ENCODE measurements around the gene CDC14B.
"Not testable (repeated sequence)": the region's sequence is repeated elsewhere in the genome, so short reads cannot be mapped to it uniquely, and the experiment has no call there.

Gene CDC14B

DNA sequence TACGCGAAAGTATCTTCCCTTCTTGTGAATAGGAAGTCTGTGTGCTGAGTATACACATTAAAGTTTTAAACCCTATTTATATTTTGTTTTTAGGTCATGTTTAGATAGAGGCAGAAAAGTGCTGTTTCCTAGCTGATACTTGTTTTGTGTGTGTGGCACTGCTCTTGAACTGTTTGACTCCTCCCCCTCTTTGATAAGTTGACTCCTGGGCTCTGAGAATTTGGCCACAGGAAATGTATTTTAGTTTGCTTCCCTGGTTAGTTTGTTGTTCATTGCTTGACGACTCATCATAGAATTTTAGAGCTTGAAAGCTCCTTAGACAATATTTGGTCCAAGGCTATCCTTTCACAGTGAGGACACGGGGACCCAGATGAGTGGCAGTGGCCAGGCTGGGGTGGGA, 2.0 kb upstream of the CDC14B start:
- DNase-seq (ENCODE audit: low read depth): no peak

DNA sequence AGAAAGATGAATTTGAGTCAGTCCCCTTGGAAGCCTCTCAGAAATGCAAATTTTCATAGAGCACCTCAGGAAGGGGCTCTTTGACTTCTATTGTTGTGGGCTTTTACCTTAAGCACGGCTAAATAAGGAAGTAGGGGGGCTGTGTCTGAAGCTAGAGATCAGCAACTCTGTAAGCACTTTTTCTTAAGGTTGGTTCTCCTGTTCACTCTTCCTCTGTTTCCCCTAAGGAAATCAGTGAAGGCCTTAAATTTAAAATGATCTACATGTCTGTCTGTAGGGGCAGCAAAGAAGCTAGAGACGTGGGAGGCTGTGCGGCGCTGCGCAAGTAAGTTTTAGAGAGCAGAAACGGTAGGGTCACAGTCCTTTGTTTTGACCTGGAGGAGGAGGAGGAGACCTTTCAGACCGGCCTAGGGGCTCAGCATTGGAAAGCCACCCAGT, 1.2 kb upstream of the CDC14B start:
- DNase-seq (ENCODE audit: low read depth): no peak

DNA sequence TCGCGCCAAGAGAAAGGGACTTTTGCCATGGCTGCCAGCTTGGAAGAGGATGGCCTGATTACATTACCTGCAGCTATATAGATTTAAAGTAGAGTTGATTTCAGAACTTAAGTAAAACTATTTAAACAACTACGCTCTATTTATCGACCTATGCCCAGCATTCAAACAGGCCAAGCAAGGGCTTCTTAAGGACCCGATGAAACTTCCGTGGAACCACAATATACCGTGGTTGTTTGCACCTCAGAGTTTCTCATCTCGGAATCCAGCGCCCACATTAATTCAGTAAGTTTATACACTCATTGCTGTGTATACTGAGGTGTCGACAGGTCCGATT, 505 bp upstream of the CDC14B start:
- no peak for DNase-seq (ENCODE audit: low read depth)

DNA sequence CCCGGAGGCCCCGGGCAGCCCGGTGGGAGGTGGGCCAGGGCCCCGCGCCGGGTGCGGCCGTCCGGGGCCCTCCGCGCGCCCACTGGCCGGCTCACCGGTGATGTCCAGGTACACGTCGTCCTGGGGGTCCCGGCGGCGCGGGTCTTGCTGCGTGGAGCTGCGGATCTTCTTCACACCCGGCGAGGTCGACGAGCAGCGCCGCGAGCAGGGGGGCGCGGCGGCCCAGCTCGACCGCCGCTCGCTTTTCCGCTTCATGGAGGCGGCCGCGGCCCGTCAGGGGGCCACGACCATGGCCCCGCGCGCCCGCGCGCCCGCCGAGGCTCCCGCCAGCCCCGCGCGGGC, 548 bp downstream of the CDC14B start:
- no peak for DNase-seq (ENCODE audit: low read depth)

DNA sequence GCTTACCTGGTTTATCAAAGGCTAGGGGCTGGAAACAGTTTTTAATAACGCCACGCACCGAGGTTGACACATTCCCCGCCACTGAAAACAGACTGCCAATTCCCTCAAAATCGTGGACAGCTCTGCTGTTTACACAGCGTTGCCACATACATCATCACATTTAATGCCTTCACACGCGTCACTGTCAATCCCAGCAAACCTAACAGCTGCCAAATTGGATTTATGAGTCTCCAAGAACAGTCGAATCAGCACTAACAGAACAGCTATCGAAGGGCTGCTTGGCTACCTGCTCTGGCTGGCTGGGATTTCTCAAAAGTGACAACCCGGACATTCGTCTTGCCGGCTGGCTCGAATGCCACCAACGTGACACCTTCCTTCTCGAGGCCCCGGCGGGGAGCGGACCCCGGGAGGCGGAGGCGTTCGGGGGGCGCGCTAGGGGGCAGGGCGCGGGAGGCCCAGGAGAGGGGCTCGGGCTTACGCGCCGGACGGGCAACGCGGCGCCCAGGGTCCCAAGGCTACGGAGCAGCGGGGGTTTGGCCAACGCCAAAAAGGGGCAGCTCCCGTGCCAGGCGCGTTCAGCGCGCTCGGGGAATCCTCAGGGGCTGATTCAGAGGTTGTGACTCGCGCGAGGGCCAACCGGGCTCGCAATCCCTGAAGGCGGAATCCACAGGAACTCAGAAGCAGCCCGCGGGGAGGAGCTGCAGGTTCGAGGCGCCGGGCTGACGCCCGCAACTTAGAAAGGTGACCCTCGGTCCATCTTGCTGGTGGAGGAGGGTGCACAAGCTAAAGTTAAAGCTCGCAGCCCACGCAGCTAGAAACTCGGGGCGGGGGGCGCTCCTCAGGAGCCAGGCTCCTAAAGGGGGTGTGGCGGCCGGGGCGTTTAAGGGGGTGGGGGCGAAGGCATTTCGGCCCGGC, 1.2 kb downstream of the CDC14B start:
- peak; percentile 2 for DNase-seq (ENCODE audit: low read depth)

DNA sequence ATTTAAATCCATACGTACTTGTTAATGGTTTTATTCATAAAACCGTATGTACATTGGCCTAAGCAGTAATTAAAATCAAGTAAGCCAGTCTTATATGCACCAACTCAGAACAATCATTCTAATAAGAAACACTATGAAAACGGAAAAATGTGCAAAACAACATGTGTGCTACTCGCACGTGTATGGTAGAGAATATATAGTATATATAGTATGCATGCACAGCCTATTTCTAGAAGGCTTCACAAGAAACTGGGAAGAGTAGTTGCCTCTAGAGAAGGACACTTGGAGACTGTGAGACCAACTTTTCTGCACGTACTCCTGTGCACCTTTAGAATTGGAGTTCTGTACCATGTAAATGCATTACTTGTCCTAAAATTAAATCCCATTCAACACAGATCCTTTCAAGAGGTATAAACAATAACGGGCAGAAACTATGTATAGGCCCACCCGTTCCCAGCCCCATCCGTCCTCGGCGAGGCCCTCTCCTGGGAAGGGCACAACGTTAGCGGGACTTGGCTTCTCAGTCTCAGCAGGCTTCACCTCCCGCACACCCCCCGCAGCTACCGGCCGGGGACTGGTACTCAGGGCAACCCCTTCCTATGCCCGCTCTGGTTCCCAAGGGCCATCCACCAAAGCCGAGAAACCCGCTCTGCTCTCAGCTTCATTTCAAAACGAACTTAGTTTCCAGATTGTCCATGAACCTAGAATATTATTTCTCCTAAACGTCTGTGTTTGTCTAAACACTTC, 2.0 kb downstream of the CDC14B start:
- DNase-seq (ENCODE audit: low read depth): no peak

DNA sequence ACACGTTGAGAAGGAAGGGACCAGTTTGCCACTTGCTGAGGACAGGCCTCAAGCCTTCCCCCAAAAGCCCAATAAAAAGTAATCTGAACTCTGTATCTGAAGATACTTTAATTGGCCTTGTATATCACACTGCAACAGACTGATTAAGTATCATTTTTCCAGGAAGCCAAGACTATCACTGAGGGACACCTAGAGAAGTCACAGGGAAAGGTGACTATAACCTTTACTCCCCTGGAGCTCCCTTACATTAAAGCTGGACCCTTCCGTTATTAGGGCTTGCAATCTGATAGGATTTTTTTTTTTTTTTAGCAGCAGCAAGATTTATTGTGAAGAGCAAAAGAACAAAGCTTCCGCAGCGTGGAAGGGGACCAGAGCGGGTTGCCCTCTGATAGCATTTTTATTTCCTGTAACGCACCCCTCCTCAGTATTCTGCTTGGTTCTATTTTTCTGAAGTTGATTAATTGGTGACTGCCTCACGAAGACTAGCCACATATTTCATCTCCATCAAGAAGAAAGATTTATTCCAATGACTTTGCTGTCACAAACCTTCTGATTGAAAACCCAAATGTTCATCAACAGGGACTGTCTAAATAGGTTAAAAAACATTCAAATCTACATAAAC, 2.7 kb downstream of the CDC14B start:
- no peak for DNase-seq (ENCODE audit: low read depth)

DNA sequence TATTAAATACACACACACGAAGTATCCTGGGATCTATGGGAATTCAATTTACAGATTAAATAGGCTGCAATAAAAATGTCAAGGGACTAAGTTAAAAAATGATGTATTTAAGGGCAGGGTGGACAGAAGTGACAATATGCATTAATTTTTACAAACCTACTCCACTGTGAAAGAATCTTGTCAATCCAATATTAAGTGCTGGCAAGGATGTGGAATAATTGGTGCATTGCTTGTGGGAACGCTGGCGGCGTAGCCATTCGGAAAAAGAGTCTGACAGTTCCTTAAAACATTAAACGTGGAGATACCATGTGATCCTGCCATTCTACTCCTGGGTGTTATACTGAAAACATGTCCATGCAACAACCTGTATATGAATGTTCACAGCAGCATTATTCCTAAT, 4.2 kb downstream of the CDC14B start:
- no peak for DNase-seq (ENCODE audit: low read depth)

DNA sequence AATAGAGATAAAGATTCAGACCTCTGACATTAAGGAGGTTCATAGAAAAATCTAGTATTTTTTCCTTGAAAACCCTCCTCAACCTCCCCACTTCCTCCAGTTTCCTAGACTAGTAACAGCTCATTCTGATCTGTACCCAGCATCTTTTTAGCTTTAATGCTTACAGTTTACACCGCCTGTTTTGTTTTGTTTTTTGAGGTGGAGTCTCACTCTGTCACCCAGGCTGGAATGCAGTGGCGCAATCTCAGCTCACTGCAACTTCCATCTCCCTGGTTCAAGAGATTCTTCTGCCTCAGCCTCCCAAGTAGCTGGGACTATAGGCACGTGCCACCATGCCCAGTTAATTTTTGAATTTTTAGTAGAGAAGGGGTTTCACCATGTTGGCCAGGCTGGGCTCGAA, 5.0 kb downstream of the CDC14B start:
- DNase-seq (ENCODE audit: low read depth): not testable (repeated sequence)

DNA sequence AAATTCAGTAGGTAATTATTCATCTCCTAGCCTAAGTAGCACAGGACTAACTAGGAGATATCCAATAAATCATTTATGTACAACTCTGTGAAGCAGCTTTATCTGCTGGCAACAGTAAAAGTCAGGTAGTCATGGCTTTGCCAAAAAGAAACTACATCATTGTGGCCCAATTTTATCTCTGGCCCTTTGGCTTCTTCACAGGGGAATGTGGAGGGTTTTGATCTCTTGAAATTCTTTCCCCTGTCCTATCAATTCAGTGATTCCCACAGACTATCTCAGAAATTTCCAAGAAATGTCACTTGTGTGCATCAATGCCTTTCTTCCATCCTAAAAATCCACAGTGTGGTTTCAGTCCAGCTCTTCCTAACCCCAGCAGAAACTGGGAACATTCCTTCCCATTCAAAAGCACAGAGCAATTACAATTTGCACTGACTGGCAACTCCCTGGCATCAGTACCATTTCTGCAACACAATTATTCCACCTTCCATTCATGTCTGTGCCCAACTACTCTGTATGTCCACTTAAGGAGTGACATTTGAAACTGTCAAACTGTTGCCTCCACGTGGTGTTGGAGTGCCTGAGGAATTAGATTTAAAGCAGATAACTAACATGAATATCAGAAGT, 6.6 kb downstream of the CDC14B start:
- DNase-seq (ENCODE audit: low read depth): no peak

DNA sequence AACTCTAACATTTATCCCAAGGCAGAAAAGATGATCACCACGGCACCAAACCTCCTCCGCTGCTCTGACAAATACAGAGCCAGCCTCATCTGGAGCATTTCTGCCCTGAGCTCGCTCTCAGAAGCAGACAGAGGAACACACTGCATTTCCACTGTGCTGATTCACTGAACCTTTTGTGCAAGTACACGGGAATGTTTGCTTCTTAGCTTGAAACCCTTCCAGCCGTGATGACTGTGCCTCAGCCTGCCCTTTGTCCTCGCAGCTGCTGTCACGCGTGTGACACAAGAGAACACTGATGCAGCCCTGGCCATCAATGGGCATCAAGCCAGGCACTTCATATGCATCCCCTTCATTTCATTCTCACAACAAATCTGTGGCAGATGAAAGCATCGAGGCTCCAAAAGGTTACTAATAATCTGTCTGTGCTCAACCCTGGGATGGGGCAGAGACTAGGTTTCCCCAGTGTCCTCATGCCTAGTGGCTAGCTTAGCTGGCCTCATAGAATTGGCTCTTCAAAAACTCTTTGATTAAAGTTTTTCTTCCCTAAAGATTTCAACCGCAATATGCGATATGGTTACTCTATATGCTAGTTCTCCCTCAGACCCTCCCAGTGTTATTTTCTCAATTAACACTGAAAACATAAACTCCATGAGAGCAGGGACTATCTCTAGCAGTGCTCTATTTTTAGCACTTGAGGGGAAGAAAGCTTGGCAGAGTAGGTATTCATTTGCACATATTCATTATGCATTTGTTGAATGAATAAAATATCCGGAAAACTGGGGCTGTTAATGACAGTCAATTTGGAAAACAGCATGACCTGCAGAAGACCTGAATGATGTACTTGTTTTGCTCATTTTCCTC, 7.3 kb downstream of the CDC14B start:
- DNase-seq (ENCODE audit: low read depth): no peak

DNA sequence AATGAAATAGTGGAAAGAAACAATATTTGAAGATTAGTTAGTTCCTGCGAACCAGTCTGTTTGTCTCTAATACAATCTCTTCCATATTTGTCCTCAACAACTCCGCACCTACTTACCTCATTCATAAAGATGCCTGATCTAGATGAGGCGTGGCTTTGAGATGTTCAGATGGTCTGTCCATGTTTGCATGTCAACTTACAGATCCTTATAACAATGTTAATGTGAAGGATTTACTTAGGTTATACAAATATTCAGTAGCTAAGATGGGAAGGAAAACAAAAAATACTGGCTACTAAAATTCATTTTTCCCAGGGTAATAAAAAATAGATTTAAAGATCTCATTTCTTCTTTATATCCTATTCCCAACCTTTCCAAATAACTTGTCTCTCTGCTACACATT, 8.3 kb downstream of the CDC14B start:
- DNase-seq (ENCODE audit: low read depth): no peak

DNA sequence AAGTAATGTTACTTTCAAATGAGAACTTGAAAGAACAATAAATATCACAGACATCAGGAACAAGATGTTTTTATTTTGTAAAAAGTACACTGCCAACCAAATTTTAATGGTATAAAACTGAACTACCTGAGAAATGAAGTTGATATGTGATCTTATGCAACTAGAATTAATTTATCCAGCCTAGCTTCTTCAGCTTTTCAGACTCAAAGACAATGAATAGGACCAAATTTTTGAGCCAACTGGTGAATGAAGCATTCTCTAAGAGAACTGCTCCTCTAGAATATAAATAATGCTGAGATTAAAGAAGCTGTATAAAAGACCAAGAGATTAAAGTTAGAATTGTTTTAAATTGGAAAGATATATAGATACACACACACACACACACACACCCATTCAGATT, 9.9 kb downstream of the CDC14B start:
- no peak for DNase-seq (ENCODE audit: low read depth)

DNA sequence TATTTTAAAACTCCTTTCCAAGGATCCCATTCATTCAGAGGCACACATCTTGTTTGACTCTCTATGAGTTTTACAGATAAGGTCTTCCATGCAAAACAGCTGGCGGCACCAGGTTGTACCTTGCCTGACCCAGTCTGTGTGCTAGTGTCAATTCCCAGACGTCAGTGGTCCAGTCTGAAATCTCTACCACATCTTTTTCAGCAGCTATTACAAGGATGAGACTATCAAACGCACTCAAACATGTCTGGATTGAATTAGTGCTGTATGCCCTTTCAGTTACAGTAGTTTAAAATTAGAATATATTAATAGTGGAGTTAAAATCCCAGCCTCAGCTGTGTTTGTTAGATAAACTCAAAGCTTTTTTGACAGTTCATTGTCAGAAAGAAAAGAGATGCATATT, 11.7 kb downstream of the CDC14B start:
- no peak for DNase-seq (ENCODE audit: low read depth)

DNA sequence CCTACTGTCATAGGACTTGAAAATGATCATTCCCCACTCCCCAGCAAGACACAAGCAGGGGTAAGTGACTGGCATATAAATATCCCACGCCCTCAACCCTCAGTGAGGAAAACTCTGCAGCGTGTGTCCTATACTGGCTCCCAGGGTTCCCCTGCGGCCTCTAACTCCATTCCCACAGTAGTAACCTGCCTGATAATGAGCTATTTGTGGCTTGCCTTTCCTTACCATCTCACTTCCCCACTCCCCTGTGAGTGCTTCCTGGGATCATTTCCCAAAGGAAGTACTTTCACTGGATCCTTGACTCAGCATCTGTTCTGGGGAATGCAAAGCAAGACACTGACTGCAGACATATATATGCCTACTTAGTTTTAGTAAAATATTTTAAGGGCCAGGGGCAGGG, 14.3 kb downstream of the CDC14B start:
- no peak for DNase-seq (ENCODE audit: low read depth)

DNA sequence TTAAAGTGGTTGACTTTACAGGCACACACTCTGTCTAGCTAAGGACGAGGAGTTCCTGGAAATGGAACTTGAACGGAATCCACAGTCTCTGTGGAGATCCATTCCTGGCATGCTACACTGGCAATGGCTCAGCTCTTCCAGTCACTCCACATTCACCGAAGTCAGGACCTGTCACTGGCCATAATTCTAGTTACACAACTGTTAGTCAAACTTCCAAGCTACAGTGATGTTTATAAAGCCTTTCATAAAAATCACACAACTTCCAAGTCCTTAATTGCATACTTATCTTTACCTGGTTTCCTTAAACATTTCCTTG, 15.7 kb downstream of the CDC14B start:
- DNase-seq (ENCODE audit: low read depth): no peak

DNA sequence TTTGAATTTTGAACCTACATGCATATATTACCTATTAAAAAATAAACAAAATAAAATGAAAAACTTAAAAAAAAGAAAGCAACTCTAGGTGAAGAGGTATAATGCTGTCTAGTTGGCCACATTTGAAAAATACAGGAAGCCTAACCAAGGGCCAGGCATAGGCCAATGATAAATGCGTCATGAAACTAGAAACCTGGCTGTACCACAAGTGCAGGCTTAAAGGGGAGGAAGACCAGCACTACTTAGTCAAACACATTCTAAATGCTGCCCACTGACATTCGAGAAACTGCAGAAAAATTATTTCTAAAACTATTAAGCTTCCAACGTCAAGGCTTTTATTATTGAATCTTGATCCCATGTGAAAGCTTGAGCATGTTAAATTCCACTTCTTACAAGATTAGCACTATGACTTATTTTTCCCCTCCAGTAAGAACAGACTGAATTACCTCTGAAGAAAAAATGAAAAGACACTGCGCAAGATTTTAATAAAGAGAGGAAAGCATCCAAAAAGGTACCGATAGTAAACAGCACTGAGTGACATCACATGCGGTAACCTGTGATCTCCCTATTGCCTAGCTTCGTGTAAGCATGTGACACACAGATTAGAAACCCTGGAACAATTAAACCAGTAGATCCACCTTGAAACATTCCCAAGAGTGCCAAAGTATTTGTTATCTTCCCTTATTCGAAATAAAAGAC, 16.2 kb downstream of the CDC14B start:
- no peak for DNase-seq (ENCODE audit: low read depth)

DNA sequence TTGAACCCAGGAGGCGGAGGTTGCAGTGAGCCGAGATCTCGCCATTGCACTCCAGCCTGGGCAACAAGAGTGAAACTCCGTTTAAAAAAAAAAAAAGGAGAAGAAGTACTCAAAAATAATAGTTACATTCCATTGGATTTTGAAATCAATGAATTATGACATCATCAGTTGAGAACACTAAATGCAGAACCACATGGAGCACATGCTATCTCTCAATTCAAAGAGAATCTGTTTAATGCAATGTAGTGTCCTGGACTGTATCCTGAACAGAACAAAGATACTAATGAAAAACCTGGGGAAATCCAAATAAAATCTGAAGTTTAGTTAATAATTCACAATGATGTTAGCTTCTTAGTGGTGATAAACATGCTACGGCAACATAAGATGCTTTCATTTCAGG, 20.3 kb downstream of the CDC14B start:
- DNase-seq (ENCODE audit: low read depth): no peak

DNA sequence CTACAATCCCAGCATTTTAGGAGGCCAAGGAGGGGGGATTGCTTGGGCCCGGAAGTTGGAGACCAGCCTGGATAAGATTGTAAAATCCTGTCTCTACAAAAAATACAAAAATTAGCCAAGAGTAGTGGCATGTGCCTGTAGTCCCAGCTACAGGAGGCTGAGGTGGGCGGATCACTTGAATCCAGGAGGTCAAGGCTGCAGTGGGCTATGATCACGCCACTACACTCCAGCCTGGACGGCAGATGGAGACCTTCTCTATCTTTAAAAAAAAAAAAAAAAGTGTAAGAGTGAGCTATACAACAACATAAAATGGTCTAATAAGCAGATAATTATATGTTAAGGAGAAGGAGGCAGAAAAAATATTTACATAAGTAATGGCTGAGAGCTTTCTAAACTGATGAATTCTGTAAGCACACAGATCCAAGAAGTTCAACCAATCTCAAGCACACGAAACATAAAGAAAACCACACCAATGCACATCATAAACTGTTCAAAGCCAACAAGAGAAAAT, 23.0 kb downstream of the CDC14B start:
- no peak for DNase-seq (ENCODE audit: low read depth)

DNA sequence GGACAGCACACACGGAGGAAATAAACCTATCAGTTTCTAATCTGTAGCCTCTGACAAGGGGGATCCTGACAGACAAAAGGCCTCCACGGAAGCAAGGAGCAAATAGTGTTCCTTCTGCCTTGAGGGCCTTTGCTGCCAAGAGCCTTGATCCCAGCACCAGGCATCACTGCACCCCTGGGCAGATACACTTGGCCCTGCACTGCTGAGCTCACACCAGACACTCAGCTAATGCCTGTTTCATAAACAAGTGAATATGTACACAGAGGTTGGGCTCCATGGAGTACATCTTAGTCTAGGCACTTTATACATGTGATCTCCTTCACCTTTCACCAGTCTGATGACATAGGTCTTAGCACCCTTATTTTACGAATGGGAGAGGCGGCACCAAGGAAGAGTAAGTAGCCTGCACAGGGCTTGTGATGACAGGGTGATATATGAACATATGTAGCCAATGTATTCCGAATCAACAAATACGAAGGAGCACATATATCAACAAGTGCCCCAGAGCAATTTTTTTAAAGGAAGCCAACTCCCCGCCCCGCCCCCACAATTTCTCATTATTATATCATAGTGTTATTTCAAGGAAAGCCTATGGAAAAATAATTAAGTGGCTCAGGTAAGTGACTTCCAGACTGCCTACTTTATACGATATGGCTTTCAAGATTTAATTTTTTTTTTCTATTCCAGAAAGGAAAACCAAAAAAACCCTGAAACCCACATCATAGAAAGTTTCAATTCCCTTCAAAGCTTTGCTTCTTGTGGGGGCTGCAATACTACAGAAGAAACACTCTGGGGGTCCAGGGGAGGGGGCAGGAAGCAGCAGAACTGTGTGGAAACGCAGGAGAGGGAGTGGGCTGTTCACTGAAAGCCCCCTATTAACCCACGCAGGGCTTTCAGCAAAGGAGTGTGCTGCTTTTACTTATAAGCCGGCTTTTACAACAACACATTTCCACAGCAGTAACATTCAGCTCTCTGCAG, 32.0 kb downstream of the CDC14B start:
- no peak for DNase-seq (ENCODE audit: low read depth)
